Stimulated activated effector memory CD8-positive, alpha-beta T cell treated with anti-CD3 and anti-CD28 coated beads, Interleukin-12 subunit alpha, Interleukin-12 subunit beta, amount 100 ng/mL, for 72 hours (primary cell): Measurements from ENCODE around the gene STARD4.
A peak's percentile ranks its signal among the peaks of the same experiment; 100 is the strongest.

Experiments used
- ATAC-seq: fragments of 150-1000 bp; cut with Tn5 transposase; 2 replicates; pipeline ENCODE4 v1.10.0; 2021
- DNase-seq, 2 donors: peaks; one replicate each; pipeline ENCODE4 v3.0.0; 2021 to 2022; ENCODE audit warnings: low spot score in 2 of 2
- H3K27ac Mint-ChIP-seq: one replicate; pipeline ENCODE4 v1.8.0; 2022; ENCODE audit warnings: mild to moderate bottlenecking, mixed read lengths
- H3K36me3 Mint-ChIP-seq: one replicate; pipeline ENCODE4 v1.8.0; 2022; ENCODE audit warnings: mild to moderate bottlenecking, mixed read lengths
- H3K4me1 Mint-ChIP-seq: one replicate; pipeline ENCODE4 v1.8.0; 2022; ENCODE audit warnings: mixed read lengths
- H3K4me3 Mint-ChIP-seq: one replicate; pipeline ENCODE4 v1.8.0; 2022; ENCODE audit warnings: mild to moderate bottlenecking, mixed read lengths
- H3K9me3 Mint-ChIP-seq: one replicate; pipeline ENCODE4 v1.8.0; 2022; ENCODE audit warnings: mixed read lengths

The STARD4 gene

DNA sequence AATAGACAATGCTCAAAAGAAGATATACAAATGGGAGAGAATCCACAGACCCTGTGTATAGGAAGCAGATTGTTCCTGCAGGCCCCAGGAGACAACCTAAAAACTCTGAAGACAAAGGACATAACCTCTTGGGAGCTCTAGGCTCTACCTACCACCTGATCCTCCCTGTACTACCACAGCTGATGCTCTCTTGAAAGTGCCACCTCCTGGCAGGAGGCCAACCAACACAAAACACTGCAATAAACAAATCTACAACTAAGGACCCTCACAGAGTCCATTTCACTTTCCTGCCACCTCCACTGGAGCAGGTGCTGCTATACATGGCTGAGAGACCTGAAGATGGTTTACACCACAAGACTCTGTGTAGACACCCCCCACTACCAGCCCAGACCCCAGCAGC is 49.0 kb downstream of the STARD4 start:
- Mint-ChIP-seq H3K4me1 (peaks cover 8% of the 10 kb centered on the region), H3K4me3 (no peak overlapping the region), H3K27ac (peak overlapping the region; percentile 20), H3K9me3 (peaks cover 2% of the 10 kb centered on the region), H3K36me3 (peaks cover 49% of the 10 kb centered on the region)
- ATAC-seq (no peak), DNase-seq (no peak)

DNA sequence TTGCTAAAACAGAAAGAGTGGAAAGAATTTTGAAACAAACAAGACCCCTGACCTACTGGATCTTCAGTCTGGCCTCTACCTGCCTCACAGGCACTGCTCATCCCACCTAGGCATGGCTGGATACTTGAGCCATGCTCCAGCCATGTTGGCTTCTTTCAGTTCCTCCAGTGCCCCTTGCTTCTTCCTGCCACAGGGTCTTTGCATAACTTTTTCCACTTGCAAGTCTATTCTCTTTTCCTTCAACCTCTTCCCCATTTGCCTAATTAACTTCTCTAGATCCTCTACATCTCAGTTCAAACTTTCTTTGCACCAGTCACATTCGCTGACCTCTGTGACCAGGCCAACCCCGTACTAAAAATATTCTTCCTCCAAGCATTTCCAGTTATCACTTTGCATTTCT is 50.4 kb downstream of the STARD4 start:
- Mint-ChIP-seq H3K9me3 (peaks cover 2% of the 10 kb centered on the region), H3K36me3 (peaks cover 47% of the 10 kb centered on the region), H3K4me3 (no peak overlapping the region), H3K27ac (no peak overlapping the region), H3K4me1 (peaks cover 8% of the 10 kb centered on the region)
- DNase-seq (no peak), ATAC-seq (no peak)

- ATAC-seq = no peak
- Mint-ChIP-seq H3K4me3 (no peak overlapping the region), H3K4me1 (peaks cover 8% of the 10 kb centered on the region), H3K27ac (no peak overlapping the region), H3K36me3 (peaks cover 47% of the 10 kb centered on the region), H3K9me3 (peaks cover 2% of the 10 kb centered on the region)
- no peak for DNase-seq
These were observed 51.1 kb downstream of the STARD4 start for GRCh38 chr5:111461255-111461671.

DNA sequence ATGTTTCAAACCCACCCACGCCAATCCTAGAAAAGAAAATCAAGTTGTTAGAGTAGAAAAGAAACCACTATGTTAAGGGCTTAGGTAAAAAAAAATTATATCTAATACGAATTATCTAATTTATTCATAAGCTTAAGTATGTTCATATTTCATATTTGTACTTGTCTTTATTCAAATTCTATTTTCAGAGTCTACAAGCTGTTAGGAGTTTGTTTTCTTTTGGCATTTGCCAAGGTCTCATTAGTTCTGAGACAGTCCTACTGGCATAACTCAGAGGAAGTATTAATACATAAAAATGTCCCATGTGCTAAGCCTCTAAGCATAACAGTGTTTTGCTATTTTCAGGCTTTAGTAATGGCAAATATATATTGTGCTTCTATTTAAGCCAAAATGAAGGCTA is 57.6 kb downstream of the STARD4 start:
- Mint-ChIP-seq H3K4me1 (no peaks in the 10 kb centered on the region), H3K27ac (no peak overlapping the region), H3K36me3 (peaks cover 18% of the 10 kb centered on the region), H3K4me3 (no peak overlapping the region), H3K9me3 (no peaks in the 10 kb centered on the region)
- DNase-seq = no peak
- no peak for ATAC-seq

DNA sequence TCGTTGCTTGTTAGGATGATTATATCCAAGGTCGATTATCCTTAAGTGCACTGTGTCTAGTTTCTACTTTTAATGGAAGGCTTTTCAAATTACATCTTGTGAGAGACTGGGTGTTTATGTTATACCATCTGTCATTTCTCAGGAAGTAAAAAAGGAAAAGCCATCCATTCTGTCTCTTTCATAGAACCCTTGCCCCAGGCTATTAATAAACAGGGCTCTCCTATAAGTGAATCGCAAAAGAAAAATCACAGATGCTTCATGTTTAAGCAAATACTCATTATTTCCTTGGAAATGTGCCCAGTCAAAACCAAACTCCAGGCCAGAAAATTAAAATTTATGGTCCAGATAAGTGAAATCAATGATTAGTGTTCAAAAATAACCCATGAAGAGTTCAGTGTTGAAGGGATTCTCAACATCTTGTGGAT is 58.1 kb downstream of the STARD4 start:
- peaks cover 21% of the 10 kb centered on the region for H3K36me3 Mint-ChIP-seq
- H3K27ac Mint-ChIP-seq = no peak overlapping the region
- H3K4me1 Mint-ChIP-seq = no peaks in the 10 kb centered on the region
- ATAC-seq (no peak), DNase-seq (no peak)
- no peak overlapping the region for H3K4me3 Mint-ChIP-seq
- no peaks in the 10 kb centered on the region for H3K9me3 Mint-ChIP-seq

GRCh38 chr5:111453747-111454146 is 58.6 kb downstream of the STARD4 start:
- no peak for ATAC-seq
- Mint-ChIP-seq H3K4me3 (no peak overlapping the region), H3K9me3 (no peaks in the 10 kb centered on the region), H3K36me3 (peaks cover 25% of the 10 kb centered on the region), H3K4me1 (no peaks in the 10 kb centered on the region), H3K27ac (peak overlapping the region; percentile 7)
- no peak for DNase-seq

- Mint-ChIP-seq H3K4me1 (no peaks in the 10 kb centered on the region), H3K36me3 (peaks cover 30% of the 10 kb centered on the region), H3K4me3 (no peak overlapping the region), H3K27ac (peak overlapping the region; percentile 7), H3K9me3 (no peaks in the 10 kb centered on the region)
- no peak for DNase-seq
- ATAC-seq = no peak
These were observed 59.0 kb downstream of the STARD4 start for GRCh38 chr5:111453295-111453694.

DNA sequence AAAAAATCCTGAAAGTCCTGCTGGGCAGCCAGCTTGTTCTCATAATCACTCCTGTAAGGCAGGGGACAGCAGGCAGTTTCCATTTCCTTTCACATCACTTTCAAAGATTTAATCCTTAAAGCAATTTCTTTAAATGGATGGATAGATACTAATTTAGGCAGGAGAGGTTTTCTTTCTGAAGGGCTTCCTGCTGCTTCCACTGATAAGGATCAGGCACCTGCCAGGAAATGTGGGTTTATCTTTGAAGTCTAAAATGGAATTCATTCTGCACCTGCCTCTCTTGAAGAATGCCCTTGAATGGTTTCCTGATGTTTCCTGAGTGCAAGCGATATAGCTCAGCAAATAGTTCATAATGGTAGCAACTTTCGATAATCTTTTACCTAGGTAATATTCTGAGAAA is 64.5 kb downstream of the STARD4 start:
- Mint-ChIP-seq H3K4me3 (no peak overlapping the region), H3K36me3 (peaks cover 61% of the 10 kb centered on the region), H3K9me3 (no peaks in the 10 kb centered on the region), H3K4me1 (no peaks in the 10 kb centered on the region), H3K27ac (no peak overlapping the region)
- ATAC-seq = no peak
- DNase-seq = no peak

- DNase-seq = no peak
- no peak overlapping the region for H3K4me3 Mint-ChIP-seq
- H3K9me3 Mint-ChIP-seq = no peaks in the 10 kb centered on the region
- no peak for ATAC-seq
- H3K4me1 Mint-ChIP-seq = no peaks in the 10 kb centered on the region
- no peak overlapping the region for H3K27ac Mint-ChIP-seq
- peaks cover 61% of the 10 kb centered on the region for H3K36me3 Mint-ChIP-seq
These were observed 65.2 kb downstream of the STARD4 start for GRCh38 chr5:111447099-111447498.
